GM12878 (cell line): ENCODE data around the gene TIMP2. TPM values are rescaled to one million over a fixed set of nuclear protein-coding genes. Genes with fewer than 3 reads are reported as not detected.

Experiments used
- ATAC-seq: fragments of 200-7000 bp; cut with Tn5 transposase; 3 replicates; pipeline ENCODE4 v1.9.1; 2020; ENCODE audit warnings: mild to moderate bottlenecking, moderate library complexity
- BruUV-seq: library from RNA; stranded (reverse); fragments of 400-500 nt; replicated peaks from 2 replicates; lab custom pipeline; 2021; lab: Mats Ljungman, UMichigan
- CTCF ChIA-PET: fragments of 300-600 bp; sonication (Branson Sonifier 250); formaldehyde crosslinking; extraction: SDS; loops from one replicate; lab custom pipeline; 2021; ENCODE audit warnings: inconsistent platforms; lab: Yijun Ruan, JAX
- POLR2A ChIA-PET: fragments of 350-600 bp; formaldehyde crosslinking; extraction: SDS; loops from one replicate; lab custom pipeline; 2021; ENCODE audit warnings: inconsistent platforms; lab: Charles Lee
- RAD21 ChIA-PET: fragments of 300-600 bp; sonication (Branson Sonifier 250); formaldehyde crosslinking; loops from one replicate; lab custom pipeline; 2023; ENCODE audit warnings: antibody characterized with exemption; ENCODE audit not compliant: unreplicated experiment; lab: Charles Lee
- SMC1A ChIA-PET: fragments of 300-600 bp; sonication (Branson Sonifier 250); formaldehyde crosslinking; loops from one replicate; lab custom pipeline; 2023; ENCODE audit not compliant: unreplicated experiment, uncharacterized antibody; lab: Charles Lee
- DNase-seq: peaks from one replicate; pipeline ENCODE4 v3.0.0-alpha.2; 2011; ENCODE audit warnings: low read depth, low spot score
- FAIRE-seq: peaks from 3 replicates; lab custom pipeline; 2011; peaks lifted over from hg19 to GRCh38; lab: Jason Lieb, UNC
- H2AFZ ChIP-seq: 2 replicates; pipeline ENCODE4 v1.6.0; 2011; ENCODE audit warnings: low read depth, low read length, control low read depth; ENCODE audit not compliant: control insufficient read depth
- H3K27ac ChIP-seq: 2 replicates; pipeline ENCODE4 v1.5.1; 2011; ENCODE audit warnings: control low read depth; ENCODE audit not compliant: control insufficient read depth, insufficient read depth
- H3K27me3 ChIP-seq, 2 experiments: replicated peaks in 1 of 2; 2 replicates each; pipeline versions ENCODE4 v1.6.0 to v1.6.1; 2011; ENCODE audit warnings: low read length in 1 of 2; ENCODE audit not compliant: control insufficient read depth in 2 of 2, insufficient read depth in 2 of 2
- H3K36me3 ChIP-seq, 2 experiments: 2 replicates each; pipeline ENCODE4 v1.5.1; 2011; ENCODE audit warnings: low read length in 1 of 2; ENCODE audit not compliant: control insufficient read depth in 2 of 2, insufficient read depth in 2 of 2
- H3K4me1 ChIP-seq: 2 replicates; pipeline ENCODE4 v1.6.1; 2011; ENCODE audit warnings: mild to moderate bottlenecking, low read length, moderate library complexity, mixed read lengths; ENCODE audit not compliant: control insufficient read depth, insufficient read depth
- H3K4me2 ChIP-seq: 2 replicates; pipeline ENCODE4 v1.6.0; 2011; ENCODE audit warnings: control low read depth; ENCODE audit not compliant: control insufficient read depth, insufficient read depth
- H3K4me3 ChIP-seq: fragments of 200-600 bp; sonication (generic); 2 replicates; pipeline ENCODE4 v1.5.1; 2016
- H3K79me2 ChIP-seq: 2 replicates; pipeline ENCODE4 v1.6.0; 2011; ENCODE audit warnings: low read length; ENCODE audit not compliant: control insufficient read depth, insufficient read depth
- H3K9ac ChIP-seq: 2 replicates; pipeline ENCODE4 v1.8.0; 2011; ENCODE audit warnings: low read length, control low read depth, mixed read lengths; ENCODE audit not compliant: control insufficient read depth, insufficient read depth
- H3K9me3 ChIP-seq: replicated peaks from 3 replicates; pipeline ENCODE4 v1.5.1; 2011; ENCODE audit warnings: mild to moderate bottlenecking, low read length; ENCODE audit not compliant: control insufficient read depth, insufficient read depth
- H4K20me1 ChIP-seq: 2 replicates; pipeline ENCODE4 v1.6.0; 2011; ENCODE audit not compliant: control insufficient read depth, insufficient read depth
- ATF3 ChIP-seq: IDR thresholded peaks from 2 replicates; pipeline ENCODE4 v1.6.1; 2011; ENCODE audit warnings: low read depth, mild to moderate bottlenecking, low read length, moderate library complexity, borderline replicate concordance; ENCODE audit errors: extremely low read depth
- DPF2 ChIP-seq: fragments of 450-650 bp; IDR thresholded peaks from 2 replicates; pipeline ENCODE4 v1.6.1; 2017; ENCODE audit warnings: mild to moderate bottlenecking
- FOXM1 ChIP-seq: IDR thresholded peaks from 2 replicates; pipeline ENCODE4 v1.6.1; 2012; ENCODE audit warnings: low read depth, mild to moderate bottlenecking, inconsistent platforms, low read length, moderate library complexity
- HSF1 ChIP-seq: fragments of 150-350 bp; IDR thresholded peaks from 2 replicates; pipeline ENCODE4 v1.6.1; 2014; ENCODE audit warnings: mild to moderate bottlenecking, low read depth, low read length
- IKZF1 ChIP-seq: fragments of 450-650 bp; conservative IDR thresholded peaks from 2 replicates; pipeline ENCODE4 v1.6.1; 2017; ENCODE audit warnings: antibody characterized with exemption, mild to moderate bottlenecking
- MTA2 ChIP-seq: fragments of 450-650 bp; IDR thresholded peaks from 2 replicates; pipeline ENCODE4 v1.6.1; 2016; ENCODE audit warnings: low read depth, mild to moderate bottlenecking, moderate library complexity
- MYB ChIP-seq: fragments of 150-350 bp; IDR thresholded peaks from 2 replicates; pipeline ENCODE4 v1.6.1; 2014; ENCODE audit warnings: mild to moderate bottlenecking, low read depth, low read length, borderline replicate concordance
- PAX8 ChIP-seq: fragments of 450-650 bp; IDR thresholded peaks from 2 replicates; pipeline ENCODE4 v1.6.1; 2017; ENCODE audit warnings: mild to moderate bottlenecking, moderate library complexity
- RBBP5 ChIP-seq: fragments of 200-600 bp; sonication (generic); conservative IDR thresholded peaks from 2 replicates; pipeline ENCODE4 v1.6.1; 2016
- RFX5 ChIP-seq: IDR thresholded peaks from 2 replicates; pipeline ENCODE4 v1.6.1; 2011; ENCODE audit warnings: low read depth, low read length, improper control_type of control experiment
- RUNX3 ChIP-seq: IDR thresholded peaks from 2 replicates; pipeline ENCODE4 v1.6.1; 2012; ENCODE audit warnings: low read length, inconsistent platforms
- SIX5 ChIP-seq: IDR thresholded peaks from 2 replicates; pipeline ENCODE4 v1.6.1; 2011; ENCODE audit warnings: mild to moderate bottlenecking, low read depth, low read length, moderate library complexity; ENCODE audit not compliant: severe bottlenecking
- SMAD5 ChIP-seq: IDR thresholded peaks from 2 replicates; pipeline ENCODE4 v1.6.1; 2016; ENCODE audit warnings: antibody characterized with exemption, low read depth
- SUPT20H ChIP-seq: IDR thresholded peaks from 2 replicates; pipeline ENCODE4 v1.6.1; 2011; ENCODE audit warnings: low read depth, mild to moderate bottlenecking, low read length, moderate library complexity, borderline replicate concordance; ENCODE audit not compliant: control insufficient read depth
- SUZ12 ChIP-seq: fragments of 200-600 bp; sonication (generic); IDR thresholded peaks from one replicate; pipeline ENCODE4 v1.6.1; 2018; ENCODE audit warnings: antibody characterized with exemption, mild to moderate bottlenecking; ENCODE audit not compliant: unreplicated experiment
- TCF7 ChIP-seq: IDR thresholded peaks from 2 replicates; pipeline ENCODE4 v1.6.1; 2014; ENCODE audit warnings: antibody characterized with exemption, borderline replicate concordance
- WGBS: methylation state at CpG from one replicate; pipeline ENCODE4 v1.1.6; 2016; ENCODE audit warnings: low lambda C conversion rate; ENCODE audit not compliant: insufficient replicate concordance, insufficient coverage; ENCODE audit errors: missing lambda C conversion rate; 5-methylcytosine and 5-hydroxymethylcytosine counted together
- in situ Hi-C: fragments of 300-500 bp; cut with MboI; formaldehyde crosslinking; loops from 9 replicates; pipeline ENCODE4 v1.14.3; 2018; ENCODE audit warnings: mixed read lengths
- intact Hi-C: fragments of 100-400 bp; cut with micrococcal nuclease; formaldehyde crosslinking; loops from one replicate; pipeline ENCODE4 v1.14.2; 2022; ENCODE audit not compliant: unreplicated experiment
- polyA plus RNA-seq, 11 experiments: library from polyadenylated mRNA; depleted of rRNA in 4 of 11; unstranded in 6 of 11; stranded (reverse) in 5 of 11; fragments of >200 nt; fragmentation: Nextera tagmentation in 4 of 11; fragmentation: Illumina TruSeq in 1 of 11; extraction: Ambion mirVana in 4 of 11; extraction: Trizol in 1 of 11; gene quantifications; 1 replicate in 1 of 11; 2 replicates in 10 of 11; pipeline versions ENCODE4 v1.2.1 to v1.2.3, GENCODE V29; 2011 to 2016; ENCODE audit warnings: inconsistent platforms in 2 of 11, missing spikeins in 2 of 11, low read depth in 1 of 11
- total RNA-seq, 4 experiments: library from RNA; depleted of rRNA in 3 of 4; stranded (reverse); fragments of >200 nt in 3 of 4; fragmentation: Illumina TruSeq in 1 of 4; extraction: Trizol in 1 of 4; gene quantifications; 2 replicates each; pipeline versions ENCODE4 v1.2.1 to v1.2.3, GENCODE V29; 2013 to 2021

Gene TIMP2
- total and polyA plus RNA-seq, 10 of the 15 experiments (the other 5 are each of a cell fraction or from before 2014, with no cell fraction given), result 0.03 to 0.41 (median 0.04) TPM; not detected in 7

GRCh38 chr17:78832541-78832810 is 92.7 kb downstream of the TIMP2 start:
- CTCF ChIA-PET, result no interaction called here
- ATAC-seq (no peak), DNase-seq (no peak), FAIRE-seq (no peak)
- in situ Hi-C loops (no loop called here), intact Hi-C loops (no loop called here)
- RAD21 ChIA-PET, result no interaction called here
- POLR2A ChIA-PET, result no interaction called here
- no peak overlapping the region for H3K4me3 ChIP-seq
- no peaks in the 10 kb centered on the region; the same call in 1 of the 2 replicates for H4K20me1 ChIP-seq
- TF ChIP-seq IKZF1, result no peak
- TF ChIP-seq MYB, result no peak
- TF ChIP-seq RFX5, result no peak
- TF ChIP-seq SMAD5, result no peak
- no peak for TF ChIP-seq RBBP5
- no peak for TF ChIP-seq DPF2
- TF ChIP-seq SUZ12, result no peak
- no peak for TF ChIP-seq FOXM1
- TF ChIP-seq ATF3, result no peak
- no peak for TF ChIP-seq TCF7
- no peak for TF ChIP-seq PAX8
- no peak for TF ChIP-seq RUNX3
- no peak for TF ChIP-seq MTA2
- no peak for TF ChIP-seq SIX5
- TF ChIP-seq SUPT20H, result no peak
- no peak for TF ChIP-seq HSF1
- no peaks in the 10 kb centered on the region for H3K27me3 ChIP-seq
- H3K4me2 ChIP-seq, result no peak overlapping the region
- no peak overlapping the region for H2AFZ ChIP-seq
- no TSS peak for BruUV-seq
- H3K79me2 ChIP-seq, result peaks cover 13% of the 10 kb centered on the region
- H3K9ac ChIP-seq, result no peak overlapping the region
- WGBS, result 100% methylated on average over 2 of the region's 2 CpGs
- SMC1A ChIA-PET, result no interaction called here
- H3K36me3 ChIP-seq, result peaks cover 19 to 53% of the 10 kb centered on the region in 2 experiments
- no peak overlapping the region for H3K27ac ChIP-seq
- H3K4me1 ChIP-seq, result no peaks in the 10 kb centered on the region
- H3K9me3 ChIP-seq, result no peaks in the 10 kb centered on the region
